Endothelial cell of umbilical vein (primary cell): Measurements from ENCODE around the gene RPP30. TPM values are rescaled to one million over a fixed set of nuclear protein-coding genes. Genes with fewer than 3 reads are reported as not detected.
A peak's percentile ranks its signal among the peaks of the same experiment; 100 is the strongest.

Source experiments
- BruUV-seq: library from RNA; stranded (reverse); fragments of 400-500 nt; replicated peaks from 2 replicates; lab custom pipeline; 2021; lab: Mats Ljungman, UMichigan
- CTCF ChIA-PET: fragments of 300-600, 350-600 bp; sonication (Branson Sonifier 250); formaldehyde crosslinking; loops from one replicate; lab custom pipeline; 2021; ENCODE audit warnings: antibody characterized with exemption, inconsistent platforms; lab: Charles Lee
- POLR2A ChIA-PET: fragments of 300-600, 350-600 bp; sonication (Branson Sonifier 250); formaldehyde crosslinking; loops from one replicate; lab custom pipeline; 2021; ENCODE audit warnings: antibody characterized with exemption, inconsistent platforms; lab: Charles Lee
- DNase-seq: peaks from one replicate; pipeline ENCODE4 v3.0.0-alpha.2; 2011; ENCODE audit warnings: low read depth, low spot score
- FAIRE-seq: peaks from 2 replicates; lab custom pipeline; 2011; peaks lifted over from hg19 to GRCh38; lab: Jason Lieb, UNC
- H2AFZ ChIP-seq: 2 replicates; pipeline ENCODE4 v1.6.0; 2012; ENCODE audit warnings: low read depth, low read length, control low read depth, inconsistent platforms
- H3K27ac ChIP-seq: 2 replicates; pipeline ENCODE4 v1.5.1; 2011; ENCODE audit warnings: low read depth, mild to moderate bottlenecking, control low read depth, low read length, moderate library complexity; ENCODE audit not compliant: insufficient read depth
- H3K27me3 ChIP-seq, 2 experiments: 2 replicates each; pipeline versions ENCODE4 v1.6.0 to v1.6.1; 2011; ENCODE audit warnings: low read length in 2 of 2, mixed read lengths in 1 of 2; ENCODE audit not compliant: control insufficient read depth in 2 of 2, insufficient read depth in 2 of 2
- H3K36me3 ChIP-seq, 2 experiments: 2 replicates in 1 of 2; 3 replicates in 1 of 2; pipeline ENCODE4 v1.5.1; 2011; ENCODE audit warnings: low read length in 2 of 2, mild to moderate bottlenecking in 1 of 2, moderate library complexity in 1 of 2; ENCODE audit not compliant: control insufficient read depth in 2 of 2, insufficient read depth in 2 of 2; ENCODE audit errors: extremely low read depth in 1 of 2
- H3K4me1 ChIP-seq: 3 replicates; pipeline ENCODE4 v1.5.1; 2011; ENCODE audit warnings: mild to moderate bottlenecking, low read length; ENCODE audit not compliant: control insufficient read depth, insufficient read depth; ENCODE audit errors: extremely low read depth
- H3K4me2 ChIP-seq: 2 replicates; pipeline ENCODE4 v1.6.1; 2011; ENCODE audit warnings: low read length, control low read depth, mixed read lengths; ENCODE audit not compliant: insufficient read depth
- H3K4me3 ChIP-seq, 3 experiments: fragments of 200-600 bp in 1 of 3; sonication (generic), shearing (Covaris generic) in 1 of 3; replicated peaks in 1 of 3; 2 replicates each; pipeline ENCODE4 v1.5.1; 2011 to 2016; ENCODE audit warnings: control low read depth in 3 of 3, low read length in 3 of 3, mild to moderate bottlenecking in 2 of 3, inconsistent platforms in 1 of 3, low read depth in 1 of 3, moderate library complexity in 1 of 3; ENCODE audit not compliant: insufficient read depth in 1 of 3
- H3K79me2 ChIP-seq: 2 replicates; pipeline ENCODE4 v1.6.0; 2012; ENCODE audit warnings: low read length, inconsistent platforms; ENCODE audit not compliant: control insufficient read depth, insufficient read depth
- H3K9ac ChIP-seq: replicated peaks from 2 replicates; pipeline ENCODE3; 2011; ENCODE audit warnings: low read length, control low read depth; ENCODE audit not compliant: insufficient read depth; ENCODE audit errors: extremely low read depth
- H3K9me1 ChIP-seq: replicated peaks from 3 replicates; pipeline ENCODE4 v1.6.0; 2011; ENCODE audit warnings: mild to moderate bottlenecking, low read length; ENCODE audit not compliant: control insufficient read depth, insufficient read depth; ENCODE audit errors: extremely low read depth
- H3K9me3 ChIP-seq: replicated peaks from 2 replicates; pipeline ENCODE4 v1.5.1; 2012; ENCODE audit warnings: low read length, inconsistent platforms; ENCODE audit not compliant: control insufficient read depth, insufficient read depth
- H4K20me1 ChIP-seq: replicated peaks from 2 replicates; pipeline ENCODE3; 2011; ENCODE audit warnings: mild to moderate bottlenecking, low read length; ENCODE audit not compliant: control insufficient read depth, insufficient read depth; ENCODE audit errors: extremely low read depth
- EZH2 ChIP-seq: IDR thresholded peaks from 2 replicates; pipeline ENCODE4 v1.6.1; 2012; ENCODE audit warnings: borderline replicate concordance, low read depth, mild to moderate bottlenecking, moderate library complexity, low read length, inconsistent platforms; ENCODE audit not compliant: severe bottlenecking
- FOS ChIP-seq: IDR thresholded peaks from 2 replicates; pipeline ENCODE4 v1.6.1; 2011; ENCODE audit warnings: mild to moderate bottlenecking, low read length, moderate library complexity, borderline replicate concordance; ENCODE audit not compliant: insufficient read depth
- MAX ChIP-seq: IDR thresholded peaks from 2 replicates; pipeline ENCODE4 v1.6.1; 2011; ENCODE audit not compliant: insufficient read depth, insufficient read length
- MYC ChIP-seq: IDR thresholded peaks from one replicate; pipeline ENCODE4 v1.6.1; 2011; ENCODE audit warnings: mild to moderate bottlenecking, low read depth, low read length
- dilution Hi-C: fragments of 300-500 bp; cut with MboI; formaldehyde crosslinking; loops from one replicate; pipeline ENCODE4 v1.15.0; 2019; ENCODE audit warnings: low sequenced_read_pairs; ENCODE audit not compliant: extremely low pct_ligation_motif_present
- intact Hi-C: fragments of 100-400 bp; cut with micrococcal nuclease; formaldehyde crosslinking; loops from one replicate; pipeline ENCODE4 v1.10.0; 2022
- polyA plus RNA-seq, 4 experiments: library from polyadenylated mRNA; depleted of rRNA in 3 of 4; stranded (reverse) in 3 of 4; unstranded in 1 of 4; fragments of >200 nt; gene quantifications; 2 replicates each; pipeline versions ENCODE4 v1.2.1 to v1.2.3, GENCODE V29; 2011 to 2012; ENCODE audit warnings: missing spikeins in 1 of 4
- total RNA-seq: library from RNA; stranded (reverse); gene quantifications from 2 replicates; pipeline ENCODE4 v1.2.3, GENCODE V29; 2021
- TF ChIP-seq, protein P1 (sequence below), 2 donors: IDR thresholded peaks; 1 replicate in 1 of 2; 2 replicates in 1 of 2; pipeline ENCODE4 v1.5.1; 2011; ENCODE audit warnings: low read length in 2 of 2, mild to moderate bottlenecking in 2 of 2, moderate library complexity in 2 of 2, control low read depth in 1 of 2, inconsistent platforms in 1 of 2, low read depth in 1 of 2; ENCODE audit not compliant: insufficient read depth in 1 of 2; ENCODE audit errors: extremely low read depth in 1 of 2

RPP30 gene
- total and polyA plus RNA-seq, 2 donors (not counting 3 experiments of a cell fraction or from before 2014, with no cell fraction given) = 21.1 to 47.8 TPM

DNA sequence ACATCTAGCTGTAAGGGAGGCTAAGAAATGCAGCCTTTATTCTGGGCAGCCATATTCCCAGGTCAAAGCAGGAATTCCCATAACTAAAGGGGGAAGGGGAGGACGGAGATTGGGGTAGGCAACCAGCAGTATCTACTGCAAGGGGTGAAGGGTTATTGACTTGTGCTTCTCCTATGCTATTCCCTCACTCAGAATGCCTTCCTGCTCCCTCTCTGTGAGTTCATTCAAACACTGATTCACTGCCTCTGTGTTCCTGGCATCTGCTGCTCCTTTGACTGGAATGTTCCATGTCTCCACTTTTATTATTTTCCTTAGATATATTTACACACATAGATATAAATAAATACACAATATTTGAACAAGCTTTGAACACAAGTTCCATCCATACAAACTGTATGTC lies 25.0 kb upstream of the RPP30 start:
- H4K20me1 ChIP-seq = no peaks in the 10 kb centered on the region
- H3K36me3 ChIP-seq = no peaks in the 10 kb centered on the region
- FAIRE-seq (no peak), DNase-seq (no peak)
- H3K79me2 ChIP-seq = no peaks in the 10 kb centered on the region
- H3K9me1 ChIP-seq = no peaks in the 10 kb centered on the region
- ChIA-PET CTCF (interaction anchor here (1.1 to 2.0 kb wide), 2 partner anchors 16 to 59 kb away, joined by 4 to 5 read pairs; no protein-coding TSS in a partner anchor), POLR2A (no interaction called here)
- no peak overlapping the region for H3K4me2 ChIP-seq
- H2AFZ ChIP-seq = no peak overlapping the region
- no peak overlapping the region for H3K9ac ChIP-seq
- H3K4me1 ChIP-seq = no peaks in the 10 kb centered on the region
- dilution Hi-C loops (no loop called here), intact Hi-C loops (no loop called here)
- BruUV-seq = no TSS peak
- H3K27me3 ChIP-seq = peaks cover 0 to 4% of the 10 kb centered on the region in 2 experiments
- H3K9me3 ChIP-seq = no peaks in the 10 kb centered on the region
- H3K27ac ChIP-seq = no peak overlapping the region
- H3K4me3 ChIP-seq = no peak overlapping the region
- TF ChIP-seq MAX (no peak), EZH2 (no peak)

- no peak overlapping the region for H3K9ac ChIP-seq
- peak; percentile 34 for TF ChIP-seq FOS
- no peak for TF ChIP-seq MYC
- no peak for TF ChIP-seq MAX
- TF ChIP-seq, protein P1, sequence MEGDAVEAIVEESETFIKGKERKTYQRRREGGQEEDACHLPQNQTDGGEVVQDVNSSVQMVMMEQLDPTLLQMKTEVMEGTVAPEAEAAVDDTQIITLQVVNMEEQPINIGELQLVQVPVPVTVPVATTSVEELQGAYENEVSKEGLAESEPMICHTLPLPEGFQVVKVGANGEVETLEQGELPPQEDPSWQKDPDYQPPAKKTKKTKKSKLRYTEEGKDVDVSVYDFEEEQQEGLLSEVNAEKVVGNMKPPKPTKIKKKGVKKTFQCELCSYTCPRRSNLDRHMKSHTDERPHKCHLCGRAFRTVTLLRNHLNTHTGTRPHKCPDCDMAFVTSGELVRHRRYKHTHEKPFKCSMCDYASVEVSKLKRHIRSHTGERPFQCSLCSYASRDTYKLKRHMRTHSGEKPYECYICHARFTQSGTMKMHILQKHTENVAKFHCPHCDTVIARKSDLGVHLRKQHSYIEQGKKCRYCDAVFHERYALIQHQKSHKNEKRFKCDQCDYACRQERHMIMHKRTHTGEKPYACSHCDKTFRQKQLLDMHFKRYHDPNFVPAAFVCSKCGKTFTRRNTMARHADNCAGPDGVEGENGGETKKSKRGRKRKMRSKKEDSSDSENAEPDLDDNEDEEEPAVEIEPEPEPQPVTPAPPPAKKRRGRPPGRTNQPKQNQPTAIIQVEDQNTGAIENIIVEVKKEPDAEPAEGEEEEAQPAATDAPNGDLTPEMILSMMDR (IDR thresholded peaks at IDR 0.05; ENCODE audit: extremely low read depth in 1 of 2, insufficient read depth in 1 of 2, low read depth in 1 of 2, low read length in 2 of 2) = no peak
- H3K79me2 ChIP-seq = no peaks in the 10 kb centered on the region
- H3K4me3 ChIP-seq = no peak overlapping the region
- FAIRE-seq (no peak), DNase-seq (no peak)
- intact Hi-C loops = no loop called here
- no peak overlapping the region for H3K4me2 ChIP-seq
- H3K9me3 ChIP-seq = no peaks in the 10 kb centered on the region
- H3K4me1 ChIP-seq = no peaks in the 10 kb centered on the region
- CTCF ChIA-PET = interaction anchor here (1.1 to 2.0 kb wide), 2 partner anchors 16 to 60 kb away, joined by 4 to 5 read pairs; no protein-coding TSS in a partner anchor
- dilution Hi-C loops = no loop called here
- peaks cover 0 to 3% of the 10 kb centered on the region in 2 experiments for H3K27me3 ChIP-seq
- no peaks in the 10 kb centered on the region for H3K9me1 ChIP-seq
- H2AFZ ChIP-seq = no peak overlapping the region
- H4K20me1 ChIP-seq = no peaks in the 10 kb centered on the region
- H3K36me3 ChIP-seq = no peaks in the 10 kb centered on the region
- POLR2A ChIA-PET = no interaction called here
- BruUV-seq = no TSS peak
- H3K27ac ChIP-seq = no peak overlapping the region
Measured at GRCh38 chr10:90847436-90847835, 24.3 kb upstream of the RPP30 start.
